HG03432 (cell line): ENCODE data around the gene AHRR.
"Not testable (repeated sequence)": the region's sequence is repeated elsewhere in the genome, so short reads cannot be mapped to it uniquely, and the experiment has no call there.

ENCODE experiments used
- ATAC-seq: cut with Tn5 transposase; IDR thresholded peaks from one replicate; pipeline ENCODE4 v1.9.1; 2021; ENCODE audit warnings: mild to moderate bottlenecking, moderate library complexity; ENCODE audit not compliant: unreplicated experiment

The AHRR gene

GRCh38 chr5:481347-481746, 159.8 kb downstream of the AHRR start:
- no peak for ATAC-seq

- no peak for ATAC-seq
These were observed 160.5 kb downstream of the AHRR start for GRCh38 chr5:482021-482420.

GRCh38 chr5:482506-482905, 161.0 kb downstream of the AHRR start:
- ATAC-seq: no peak

GRCh38 chr5:483011-483410, 161.5 kb downstream of the AHRR start:
- no peak for ATAC-seq

- no peak for ATAC-seq
These were observed 162.1 kb downstream of the AHRR start for GRCh38 chr5:483434-484140.

- ATAC-seq: no peak
These were observed 163.0 kb downstream of the AHRR start for GRCh38 chr5:484556-484955.

GRCh38 chr5:485113-485945, 163.8 kb downstream of the AHRR start:
- ATAC-seq: no peak

GRCh38 chr5:485946-486491, 164.5 kb downstream of the AHRR start:
- ATAC-seq: no peak

- not testable (repeated sequence) for ATAC-seq
These were observed 165.1 kb downstream of the AHRR start for GRCh38 chr5:486597-486996.
